Heart left ventricle (tissue), 16 donors: Measurements from ENCODE around the gene IL26. TPM values are rescaled to one million over a fixed set of nuclear protein-coding genes. Genes with fewer than 3 reads are reported as not detected.

Source experiments
- ATAC-seq, 4 donors: fragments of 200-7000 bp; cut with Tn5 transposase; one replicate each; pipeline ENCODE4 v1.9.1; 2020 to 2022; ENCODE audit warnings: moderate library complexity in 4 of 4, mild to moderate bottlenecking in 3 of 4, moderate number of reproducible peaks in 1 of 4
- DNase-seq, 5 donors: peaks; one replicate each; pipeline ENCODE4 v3.0.0-alpha.2; 2020
- H3K27ac ChIP-seq, 12 donors: fragments of 200-600 bp; sonication (generic) in 4 of 12; one replicate each; pipeline versions ENCODE4 v1.5.0 to v1.8.0; 2016 to 2022; ENCODE audit warnings: mild to moderate bottlenecking in 2 of 12
- H3K27me3 ChIP-seq, 9 donors: fragments of 200-600 bp; sonication (generic) in 2 of 9; one replicate each; pipeline versions ENCODE4 v1.5.1 to v1.8.0; 2016 to 2022; ENCODE audit warnings: mild to moderate bottlenecking in 3 of 9
- H3K36me3 ChIP-seq, 9 donors: fragments of 200-600 bp; sonication (generic) in 2 of 9; one replicate each; pipeline versions ENCODE4 v1.5.0 to v1.8.0; 2018 to 2022; ENCODE audit warnings: mild to moderate bottlenecking in 2 of 9
- H3K4me1 ChIP-seq, 12 donors: fragments of 200-600 bp; sonication (generic) in 4 of 12; one replicate each; pipeline versions ENCODE4 v1.5.0 to v1.8.0; 2016 to 2022; ENCODE audit warnings: mild to moderate bottlenecking in 3 of 12
- H3K4me3 ChIP-seq, 12 donors: fragments of 200-600 bp; sonication (generic) in 4 of 12; one replicate each; pipeline versions ENCODE4 v1.5.0 to v1.8.0; 2017 to 2022; ENCODE audit warnings: mild to moderate bottlenecking in 9 of 12, moderate library complexity in 4 of 12
- H3K9me3 ChIP-seq, 12 donors: fragments of 200-600 bp; sonication (generic) in 4 of 12; one replicate each; pipeline versions ENCODE4 v1.5.0 to v1.8.0; 2016 to 2022; ENCODE audit warnings: mild to moderate bottlenecking in 1 of 12
- POLR2A ChIP-seq, 2 donors: fragments of 450-650 bp; IDR thresholded peaks; one replicate each; pipeline ENCODE4 v1.6.1; 2017; ENCODE audit warnings: antibody characterized with exemption in 2 of 2, mild to moderate bottlenecking in 2 of 2, moderate library complexity in 2 of 2
- WGBS, 4 donors: extraction: QIAGEN DNeasy Blood & Tissue Kit in 2 of 4; methylation state at CpG; one replicate each; pipeline versions ENCODE4 v1.1.5 to v1.1.7; 2013 to 2018; 5-methylcytosine and 5-hydroxymethylcytosine counted together
- intact Hi-C, 10 donors: fragments of 100-400 bp; cut with DNase I; formaldehyde crosslinking; loops; one replicate each; pipeline versions ENCODE4 v1.11.1 to v1.14.2; 2022
- polyA plus RNA-seq, 2 donors: library from polyadenylated mRNA; stranded (reverse); fragments of 200-250 nt; gene quantifications; one replicate each; pipeline ENCODE4 v1.2.3, GENCODE V29; 2013
- total RNA-seq, 9 donors: library from RNA; depleted of rRNA in 2 of 9; stranded (reverse); fragments of >200 nt in 2 of 9; fragmentation: NEBNext Ultra II Directional in 3 of 9; extraction: Animal tissue kit (Norgen Biotek cat#: 25700) in 3 of 9; gene quantifications; one replicate each; pipeline versions ENCODE4 v1.1.0 to v1.2.4, GENCODE V29; 2016 to 2023
- TF ChIP-seq, protein P1 (sequence below), 12 donors: fragments of 200-600 bp; sonication (generic) in 4 of 12; IDR thresholded peaks; one replicate each; pipeline versions ENCODE4 v1.5.0 to v1.8.0; 2018 to 2022; ENCODE audit warnings: antibody characterized with exemption in 12 of 12, mild to moderate bottlenecking in 5 of 12
- donor health status: ischemic (EF 13 %, LVEDD 7.1; RV severe dilation, severe dysfunction).
- donor health status: healthy with polysubstance abuse.
- donor health status: DM: no; HTN: yes; CAD: no.
- donor health status: DM: no; HTN: no; CAD: no.
- donor health status: ischemic (EF 25% LVEDD 6.9; RV normal size, moderate dysfunction).
- donor health status: ischemic (EF 25% LVEDD 5.7; RV mildly dilated, moderate dysfunction).
- donor health status: healthy.
- donor health status: DM: yes; HTN: yes; CAD: no.
- donor health status: ischemic (EF 35%, LVEDD 5.7; RV mildly dilated, moderate dysfunction).
- donor health status: nonischemic (EF 11% LVEDD 7.7; RV severe dilation, severe dysfunction).
- donor health status: DM: yes; HTN: yes; CAD: no.
- donor health status: PGD.
- donor health status: ischemic (EF 29% LVEDD 5.4; RV normal size, mild dysfunction).
- donor health status: nonischemic (EF 23%, LVEDD 6.1; RV moderate dilation, normal function).

Gene IL26
- total and polyA plus RNA-seq, 11 donors = not detected

GRCh38 chr12:68264158-68264855 lies 38.7 kb upstream of the IL26 start:
- H3K27ac ChIP-seq = no peak overlapping the region
- 86 to 93% (median 89%) methylated on average over 7 of the region's 7 CpGs for WGBS, 4 donors

DNA sequence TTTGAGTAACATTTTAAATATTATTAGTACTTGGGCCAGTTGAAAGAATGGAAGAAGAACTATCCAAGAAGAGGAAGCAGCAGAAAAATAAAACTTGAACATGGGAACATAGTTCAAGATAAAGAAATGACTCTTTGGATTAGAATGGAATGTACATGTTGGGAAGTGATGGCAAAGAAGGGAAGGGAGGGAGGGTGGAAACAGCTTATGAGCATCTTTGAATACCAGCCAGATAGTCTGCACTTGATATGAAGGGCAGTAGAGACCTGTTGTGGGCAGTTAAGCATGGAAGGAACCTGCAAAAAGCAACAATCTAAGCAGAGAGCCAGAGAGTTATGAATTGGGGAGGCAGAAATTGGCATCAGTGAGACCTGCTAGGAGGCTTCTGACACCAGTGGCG lies 37.8 kb upstream of the IL26 start:
- intact Hi-C loops = no loop called here
- Histone ChIP-seq H3K27ac (no peak overlapping the region), H3K27me3 (no peaks in the 10 kb centered on the region), H3K4me3 (no peak overlapping the region), H3K36me3 (no peaks in the 10 kb centered on the region), H3K9me3 (no peaks in the 10 kb centered on the region), H3K4me1 (no peaks in the 10 kb centered on the region)
- no peak for TF ChIP-seq POLR2A (IDR thresholded peaks at IDR 0.05)
- TF ChIP-seq, protein P1, sequence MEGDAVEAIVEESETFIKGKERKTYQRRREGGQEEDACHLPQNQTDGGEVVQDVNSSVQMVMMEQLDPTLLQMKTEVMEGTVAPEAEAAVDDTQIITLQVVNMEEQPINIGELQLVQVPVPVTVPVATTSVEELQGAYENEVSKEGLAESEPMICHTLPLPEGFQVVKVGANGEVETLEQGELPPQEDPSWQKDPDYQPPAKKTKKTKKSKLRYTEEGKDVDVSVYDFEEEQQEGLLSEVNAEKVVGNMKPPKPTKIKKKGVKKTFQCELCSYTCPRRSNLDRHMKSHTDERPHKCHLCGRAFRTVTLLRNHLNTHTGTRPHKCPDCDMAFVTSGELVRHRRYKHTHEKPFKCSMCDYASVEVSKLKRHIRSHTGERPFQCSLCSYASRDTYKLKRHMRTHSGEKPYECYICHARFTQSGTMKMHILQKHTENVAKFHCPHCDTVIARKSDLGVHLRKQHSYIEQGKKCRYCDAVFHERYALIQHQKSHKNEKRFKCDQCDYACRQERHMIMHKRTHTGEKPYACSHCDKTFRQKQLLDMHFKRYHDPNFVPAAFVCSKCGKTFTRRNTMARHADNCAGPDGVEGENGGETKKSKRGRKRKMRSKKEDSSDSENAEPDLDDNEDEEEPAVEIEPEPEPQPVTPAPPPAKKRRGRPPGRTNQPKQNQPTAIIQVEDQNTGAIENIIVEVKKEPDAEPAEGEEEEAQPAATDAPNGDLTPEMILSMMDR (IDR thresholded peaks at IDR 0.05) = no peak
- WGBS, 4 donors = 78 to 87% (median 80%) methylated on average over 1 of the region's 1 CpG
- DNase-seq (no peak), ATAC-seq (no peak)

More at GRCh38 chr12:68264158-68264855, 38.7 kb upstream of the IL26 start:
- DNase-seq (no peak), ATAC-seq (no peak)
- Histone ChIP-seq H3K27me3 (no peaks in the 10 kb centered on the region), H3K4me1 (no peaks in the 10 kb centered on the region), H3K4me3 (no peak overlapping the region), H3K9me3 (no peaks in the 10 kb centered on the region), H3K36me3 (no peaks in the 10 kb centered on the region)
- no peak for TF ChIP-seq POLR2A (IDR thresholded peaks at IDR 0.05)
- TF ChIP-seq, protein P1 (IDR thresholded peaks at IDR 0.05) = no peak
- intact Hi-C loops = no loop called here

- TF ChIP-seq POLR2A (IDR thresholded peaks at IDR 0.05) = no peak
- TF ChIP-seq, protein P1 (IDR thresholded peaks at IDR 0.05) = no peak
- DNase-seq (no peak), ATAC-seq (no peak)
- H3K4me3 ChIP-seq = no peak overlapping the region
- no peaks in the 10 kb centered on the region for H3K9me3 ChIP-seq
- intact Hi-C loops = no loop called here
- H3K36me3 ChIP-seq = no peaks in the 10 kb centered on the region
- H3K4me1 ChIP-seq = no peaks in the 10 kb centered on the region
- no peak overlapping the region for H3K27ac ChIP-seq
- no peaks in the 10 kb centered on the region for H3K27me3 ChIP-seq
Measured at GRCh38 chr12:68261896-68262295, 36.3 kb upstream of the IL26 start.

DNA sequence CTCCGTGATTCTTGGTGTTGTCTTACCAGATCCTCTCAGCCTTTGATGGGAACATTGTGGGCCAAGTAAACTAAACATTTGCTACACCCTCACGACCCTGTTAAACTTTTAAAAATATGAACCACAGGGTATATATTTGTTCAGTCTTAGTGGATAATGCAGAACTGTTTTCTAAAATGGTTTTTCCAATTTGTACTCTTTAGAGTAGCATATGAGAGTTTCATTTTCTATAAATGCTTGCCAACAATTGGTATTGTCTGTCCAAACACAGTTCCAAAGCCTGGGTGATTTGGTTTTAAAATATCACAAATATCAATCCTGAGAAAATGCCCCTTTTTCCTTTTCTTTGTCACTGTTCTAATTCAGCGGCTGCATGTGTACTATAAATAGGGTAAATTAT lies 34.5 kb upstream of the IL26 start:
- no peaks in the 10 kb centered on the region for H3K9me3 ChIP-seq
- no peaks in the 10 kb centered on the region for H3K4me1 ChIP-seq
- no peaks in the 10 kb centered on the region for H3K36me3 ChIP-seq
- no peaks in the 10 kb centered on the region for H3K27me3 ChIP-seq
- intact Hi-C loops = no loop called here
- WGBS, 4 donors = 73 to 85% (median 78%) methylated on average over 3 of the region's 3 CpGs
- H3K27ac ChIP-seq = no peak overlapping the region
- H3K4me3 ChIP-seq = no peak overlapping the region
- ATAC-seq (no peak), DNase-seq (no peak)
- TF ChIP-seq POLR2A (IDR thresholded peaks at IDR 0.05) = no peak
- TF ChIP-seq, protein P1 (IDR thresholded peaks at IDR 0.05) = no peak
